Lung (tissue), 12 donors: Measurements from ENCODE around the gene HMGB2. TPM values are rescaled to one million over a fixed set of nuclear protein-coding genes. Genes with fewer than 3 reads are reported as not detected.
A peak's percentile ranks its signal among the peaks of the same experiment; 100 is the strongest.

ENCODE experiments used
- ATAC-seq: fragments of 200-7000 bp; cut with Tn5 transposase; one replicate; pipeline ENCODE4 v1.9.1; 2020; ENCODE audit warnings: moderate number of reproducible peaks; ENCODE audit not compliant: insufficient read depth, low FRiP score
- DNase-seq, 3 donors: peaks; one replicate each; pipeline ENCODE4 v3.0.0-alpha.2; 2013 to 2017
- H3K27ac ChIP-seq, 2 donors: one replicate each; pipeline ENCODE4 v1.5.1; 2013; ENCODE audit warnings: mild to moderate bottlenecking in 2 of 2, moderate library complexity in 2 of 2, control low read depth in 1 of 2, inconsistent platforms in 1 of 2, low read depth in 1 of 2, low read length in 1 of 2
- H3K27me3 ChIP-seq, 3 donors: one replicate each; pipeline ENCODE4 v1.5.1; 2013; ENCODE audit warnings: low read length in 2 of 3; ENCODE audit not compliant: control insufficient read depth in 3 of 3, insufficient read depth in 3 of 3
- H3K36me3 ChIP-seq, 4 donors: one replicate each; pipeline ENCODE4 v1.5.1; 2013; ENCODE audit warnings: low read length in 4 of 4, mild to moderate bottlenecking in 1 of 4, moderate library complexity in 1 of 4; ENCODE audit not compliant: control insufficient read depth in 4 of 4, insufficient read depth in 4 of 4
- H3K4me1 ChIP-seq, 5 donors: one replicate each; pipeline ENCODE4 v1.5.1; 2013; ENCODE audit warnings: low read length in 5 of 5, mild to moderate bottlenecking in 2 of 5, moderate library complexity in 1 of 5; ENCODE audit not compliant: control insufficient read depth in 5 of 5, insufficient read depth in 5 of 5
- H3K4me3 ChIP-seq: one replicate; pipeline ENCODE4 v1.5.1; 2013; ENCODE audit warnings: mild to moderate bottlenecking, control low read depth, moderate library complexity
- H3K9ac ChIP-seq, 2 donors: one replicate each; pipeline ENCODE4 v1.5.1; 2013; ENCODE audit warnings: low read length in 2 of 2, control low read depth in 1 of 2; ENCODE audit not compliant: insufficient read depth in 1 of 2
- H3K9me3 ChIP-seq, 4 donors: one replicate each; pipeline ENCODE4 v1.5.1; 2013; ENCODE audit warnings: low read length in 3 of 4, mild to moderate bottlenecking in 1 of 4, moderate library complexity in 1 of 4; ENCODE audit not compliant: control insufficient read depth in 4 of 4, insufficient read depth in 3 of 4
- WGBS, 2 donors: extraction: QIAGEN DNeasy Blood & Tissue Kit; methylation state at CpG; one replicate each; pipeline ENCODE4 v1.1.7; 2013; 5-methylcytosine and 5-hydroxymethylcytosine counted together
- polyA plus RNA-seq, 2 donors: library from polyadenylated mRNA; stranded (reverse); fragments of 200-250 nt; gene quantifications; one replicate each; pipeline ENCODE4 v1.2.1, GENCODE V29; 2013
- total RNA-seq, 2 donors: library from RNA; depleted of rRNA in 1 of 2; stranded (reverse); fragments of >200 nt in 1 of 2; gene quantifications; one replicate each; pipeline ENCODE4 v1.2.1, GENCODE V29; 2014 to 2021
- TF ChIP-seq, protein P1 (sequence below): IDR thresholded peaks from 2 replicates; pipeline ENCODE4 v1.5.1; 2012; ENCODE audit warnings: mild to moderate bottlenecking; ENCODE audit errors: control extremely low read depth, extremely low read depth
- donor health status: control.
- donor health status: control.
- donor health status: Bipolar disorder and iron deficiency.
- donor health status: healthy.
- donor health status: DM: yes; HTN: yes; CAD: no.

Gene HMGB2
- total and polyA plus RNA-seq, 4 donors: 57.9 to 187 (median 105) TPM

DNA sequence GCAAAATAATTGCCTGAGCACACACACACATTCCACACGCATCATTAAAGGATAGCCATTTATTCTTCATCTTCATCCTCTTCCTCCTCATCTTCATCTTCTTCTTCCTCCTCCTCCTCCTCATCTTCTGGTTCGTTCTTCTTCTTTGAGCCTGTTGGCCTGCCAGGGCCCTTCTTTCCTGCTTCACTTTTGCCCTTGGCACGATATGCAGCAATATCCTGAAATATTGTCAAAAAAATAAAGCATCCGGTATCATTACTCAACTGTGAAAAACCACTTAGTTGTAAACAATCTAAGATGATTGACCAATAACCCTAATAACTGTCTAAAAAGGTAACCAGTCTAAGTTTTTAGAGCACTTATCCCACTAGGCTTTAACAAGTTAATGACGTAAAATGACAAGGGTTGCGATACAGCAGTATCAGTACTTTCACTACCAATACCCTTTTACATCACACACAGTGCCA lies 2.1 kb downstream of the HMGB2 start:
- TF ChIP-seq, protein P1, sequence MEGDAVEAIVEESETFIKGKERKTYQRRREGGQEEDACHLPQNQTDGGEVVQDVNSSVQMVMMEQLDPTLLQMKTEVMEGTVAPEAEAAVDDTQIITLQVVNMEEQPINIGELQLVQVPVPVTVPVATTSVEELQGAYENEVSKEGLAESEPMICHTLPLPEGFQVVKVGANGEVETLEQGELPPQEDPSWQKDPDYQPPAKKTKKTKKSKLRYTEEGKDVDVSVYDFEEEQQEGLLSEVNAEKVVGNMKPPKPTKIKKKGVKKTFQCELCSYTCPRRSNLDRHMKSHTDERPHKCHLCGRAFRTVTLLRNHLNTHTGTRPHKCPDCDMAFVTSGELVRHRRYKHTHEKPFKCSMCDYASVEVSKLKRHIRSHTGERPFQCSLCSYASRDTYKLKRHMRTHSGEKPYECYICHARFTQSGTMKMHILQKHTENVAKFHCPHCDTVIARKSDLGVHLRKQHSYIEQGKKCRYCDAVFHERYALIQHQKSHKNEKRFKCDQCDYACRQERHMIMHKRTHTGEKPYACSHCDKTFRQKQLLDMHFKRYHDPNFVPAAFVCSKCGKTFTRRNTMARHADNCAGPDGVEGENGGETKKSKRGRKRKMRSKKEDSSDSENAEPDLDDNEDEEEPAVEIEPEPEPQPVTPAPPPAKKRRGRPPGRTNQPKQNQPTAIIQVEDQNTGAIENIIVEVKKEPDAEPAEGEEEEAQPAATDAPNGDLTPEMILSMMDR: no peak
- no peaks in the 10 kb centered on the region for H3K9me3 ChIP-seq
- DNase-seq (peak in 2 of 3 donors; percentile 29), ATAC-seq (no peak)
- no peak overlapping the region for H3K27ac ChIP-seq
- H3K36me3 ChIP-seq: peaks cover 0 to 42% (median 11%) of the 10 kb centered on the region in 4 donors
- H3K27me3 ChIP-seq: no peaks in the 10 kb centered on the region
- peaks cover 0 to 31% (median 7%) of the 10 kb centered on the region in 5 donors for H3K4me1 ChIP-seq
- WGBS, 2 donors: 22 to 28% methylated on average over 6 of the region's 6 CpGs
- H3K4me3 ChIP-seq: no peak overlapping the region
- H3K9ac ChIP-seq: peak overlapping the region in 1 of 2 donors; percentile 71

DNA sequence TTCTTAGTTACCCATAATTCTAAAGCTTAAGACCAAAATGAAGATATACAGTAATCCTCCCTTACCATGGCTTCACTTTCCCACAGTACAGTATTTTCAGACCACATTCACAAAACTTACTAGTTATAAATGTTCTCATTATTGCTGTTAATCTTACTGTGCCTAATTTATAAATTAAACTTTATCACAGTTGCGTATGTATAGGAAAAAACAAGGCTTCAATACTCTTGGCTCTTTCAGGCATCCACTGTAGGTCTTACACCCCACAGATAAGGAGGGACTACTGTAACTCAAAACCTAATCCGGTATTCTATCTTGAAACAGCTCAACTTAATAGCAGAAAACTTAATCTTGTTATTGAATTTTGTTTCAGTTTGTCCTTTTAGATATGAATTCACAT lies 3.6 kb downstream of the HMGB2 start:
- 92% methylated on average over 2 of the region's 2 CpGs for WGBS, 2 donors
- ATAC-seq: no peak
- H3K27me3 ChIP-seq: no peaks in the 10 kb centered on the region
- H3K9ac ChIP-seq: no peak overlapping the region
- H3K9me3 ChIP-seq: no peaks in the 10 kb centered on the region
- H3K4me1 ChIP-seq: peaks cover 0 to 20% (median 7%) of the 10 kb centered on the region in 5 donors
- TF ChIP-seq, protein P1: no peak
- H3K27ac ChIP-seq: no peak overlapping the region
- DNase-seq: peak in 1 of 3 donors; percentile 11
- H3K36me3 ChIP-seq: peaks cover 0 to 44% (median 11%) of the 10 kb centered on the region in 4 donors
- no peak overlapping the region for H3K4me3 ChIP-seq

DNA sequence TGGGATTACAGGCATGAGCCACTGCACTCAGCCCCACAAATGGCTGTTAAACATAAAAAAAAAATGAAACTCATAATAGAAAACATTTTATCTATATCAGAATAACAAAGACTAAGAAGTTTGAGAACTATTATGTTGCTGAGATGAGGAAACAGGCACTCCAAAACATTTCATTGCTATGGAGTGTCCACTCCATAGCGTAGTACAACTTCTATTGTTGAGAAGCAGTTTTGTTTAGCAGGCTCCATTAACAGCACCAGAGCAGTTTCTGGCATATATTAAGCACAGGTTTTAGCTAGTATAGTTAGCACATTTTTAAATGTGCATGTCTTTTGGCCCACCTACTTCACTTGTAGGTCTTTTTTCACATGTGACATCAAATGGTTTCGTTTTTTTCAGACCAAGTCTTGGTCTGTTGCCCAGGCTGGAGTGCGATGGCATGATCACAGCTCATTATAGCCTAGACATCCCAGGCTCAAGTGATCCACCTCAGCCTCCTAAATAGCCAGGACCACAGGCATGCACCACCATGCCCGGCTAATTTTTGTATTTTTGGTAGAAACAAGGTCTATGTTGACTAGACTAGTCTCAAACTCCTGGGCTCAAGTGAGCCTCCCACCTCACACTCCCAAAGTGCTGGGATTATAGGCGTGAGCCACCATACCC lies 5.8 kb downstream of the HMGB2 start:
- ATAC-seq (no peak), DNase-seq (peak; percentile 24 to 45 (median 44))
- TF ChIP-seq, protein P1: no peak
- WGBS, 2 donors: 80 to 91% methylated on average over 5 of the region's 5 CpGs
- no peak overlapping the region for H3K27ac ChIP-seq
- no peaks in the 10 kb centered on the region for H3K27me3 ChIP-seq
- peaks cover 0 to 39% (median 11%) of the 10 kb centered on the region in 4 donors for H3K36me3 ChIP-seq
- H3K9me3 ChIP-seq: no peaks in the 10 kb centered on the region
- no peak overlapping the region for H3K4me3 ChIP-seq
- peaks cover 0 to 17% (median 7%) of the 10 kb centered on the region in 5 donors for H3K4me1 ChIP-seq
- H3K9ac ChIP-seq: no peak overlapping the region
